Gastrocnemius medialis (tissue), 4 donors: ENCODE data around the gene MSI2.

Source experiments
- POLR2A ChIP-seq, 2 donors: fragments of 450-650 bp; IDR thresholded peaks; one replicate each; pipeline ENCODE4 v1.6.1; 2017; ENCODE audit warnings: antibody characterized with exemption in 2 of 2, mild to moderate bottlenecking in 2 of 2, moderate library complexity in 2 of 2
- TF ChIP-seq, protein P1 (sequence below), 5 experiments: fragments of 450-650 bp in 3 of 5; fragments of 200-600 bp in 2 of 5; sonication (generic) in 2 of 5; IDR thresholded peaks in 4 of 5; conservative IDR thresholded peaks in 1 of 5; 1 replicate in 4 of 5; 2 replicates in 1 of 5; pipeline ENCODE4 v1.5.1; 2016 to 2019; ENCODE audit warnings: antibody characterized with exemption in 5 of 5, mild to moderate bottlenecking in 3 of 5, moderate library complexity in 3 of 5

DNA sequence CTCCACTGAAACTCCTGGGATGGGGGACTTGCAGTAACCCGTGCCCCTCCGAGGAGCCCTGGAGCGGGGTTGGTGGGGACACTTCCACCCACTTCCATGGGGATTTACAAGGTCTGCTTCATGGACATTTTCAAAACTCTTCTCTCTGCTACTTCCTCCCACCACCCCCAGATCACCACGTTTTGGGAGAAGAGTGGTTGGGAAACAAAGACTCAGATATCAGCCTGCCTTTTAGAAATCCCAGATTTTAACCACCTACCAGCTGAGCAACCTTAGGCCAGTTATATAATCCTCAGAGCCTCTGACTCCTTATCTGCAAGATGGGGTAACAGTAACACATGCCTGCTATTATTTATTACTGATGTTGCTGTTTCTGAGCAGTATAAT, 304.0 kb downstream of the MSI2 start:
- TF ChIP-seq, protein P1, sequence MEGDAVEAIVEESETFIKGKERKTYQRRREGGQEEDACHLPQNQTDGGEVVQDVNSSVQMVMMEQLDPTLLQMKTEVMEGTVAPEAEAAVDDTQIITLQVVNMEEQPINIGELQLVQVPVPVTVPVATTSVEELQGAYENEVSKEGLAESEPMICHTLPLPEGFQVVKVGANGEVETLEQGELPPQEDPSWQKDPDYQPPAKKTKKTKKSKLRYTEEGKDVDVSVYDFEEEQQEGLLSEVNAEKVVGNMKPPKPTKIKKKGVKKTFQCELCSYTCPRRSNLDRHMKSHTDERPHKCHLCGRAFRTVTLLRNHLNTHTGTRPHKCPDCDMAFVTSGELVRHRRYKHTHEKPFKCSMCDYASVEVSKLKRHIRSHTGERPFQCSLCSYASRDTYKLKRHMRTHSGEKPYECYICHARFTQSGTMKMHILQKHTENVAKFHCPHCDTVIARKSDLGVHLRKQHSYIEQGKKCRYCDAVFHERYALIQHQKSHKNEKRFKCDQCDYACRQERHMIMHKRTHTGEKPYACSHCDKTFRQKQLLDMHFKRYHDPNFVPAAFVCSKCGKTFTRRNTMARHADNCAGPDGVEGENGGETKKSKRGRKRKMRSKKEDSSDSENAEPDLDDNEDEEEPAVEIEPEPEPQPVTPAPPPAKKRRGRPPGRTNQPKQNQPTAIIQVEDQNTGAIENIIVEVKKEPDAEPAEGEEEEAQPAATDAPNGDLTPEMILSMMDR (IDR thresholded peaks at IDR 0.05 in 4 of 5, conservative IDR thresholded peaks at IDR 0.05 in 1 of 5), result no peak
- TF ChIP-seq POLR2A (IDR thresholded peaks at IDR 0.05), result no peak
